DMS79 treated with DMSO at 0.1 percent for 48 hours (cell line): ENCODE results near the gene APOM.

Experiments used
- DNase-seq: peaks from one replicate; lab custom pipeline; 2025; lab: John Stamatoyannopoulos, UW

APOM gene

DNA sequence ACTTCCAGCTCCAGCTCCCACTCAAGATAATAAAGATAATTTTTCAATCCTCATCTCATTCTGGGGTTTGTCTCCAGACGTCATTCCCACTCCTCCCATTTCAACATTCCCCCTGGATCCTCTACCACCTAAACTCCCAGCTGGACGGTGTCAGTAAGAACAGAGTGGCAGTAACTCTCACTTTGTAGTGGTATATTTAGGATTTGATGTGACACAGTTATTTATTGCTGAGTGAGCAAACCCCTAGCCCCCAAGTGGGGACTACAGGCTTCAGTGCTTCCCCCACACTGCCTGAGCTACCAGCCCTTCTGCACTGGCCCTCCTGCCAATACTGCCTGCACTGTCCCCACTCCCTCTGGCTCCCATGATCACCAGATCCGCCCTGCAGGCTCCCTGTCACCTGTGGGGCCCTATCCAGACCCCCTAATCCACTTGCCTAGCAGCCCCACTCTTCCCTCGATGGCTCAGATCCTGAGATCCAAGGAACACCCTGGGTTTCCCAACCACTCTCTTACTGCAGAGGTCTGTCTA lies 2.5 kb downstream of the APOM start:
- DNase-seq, result no peak

DNA sequence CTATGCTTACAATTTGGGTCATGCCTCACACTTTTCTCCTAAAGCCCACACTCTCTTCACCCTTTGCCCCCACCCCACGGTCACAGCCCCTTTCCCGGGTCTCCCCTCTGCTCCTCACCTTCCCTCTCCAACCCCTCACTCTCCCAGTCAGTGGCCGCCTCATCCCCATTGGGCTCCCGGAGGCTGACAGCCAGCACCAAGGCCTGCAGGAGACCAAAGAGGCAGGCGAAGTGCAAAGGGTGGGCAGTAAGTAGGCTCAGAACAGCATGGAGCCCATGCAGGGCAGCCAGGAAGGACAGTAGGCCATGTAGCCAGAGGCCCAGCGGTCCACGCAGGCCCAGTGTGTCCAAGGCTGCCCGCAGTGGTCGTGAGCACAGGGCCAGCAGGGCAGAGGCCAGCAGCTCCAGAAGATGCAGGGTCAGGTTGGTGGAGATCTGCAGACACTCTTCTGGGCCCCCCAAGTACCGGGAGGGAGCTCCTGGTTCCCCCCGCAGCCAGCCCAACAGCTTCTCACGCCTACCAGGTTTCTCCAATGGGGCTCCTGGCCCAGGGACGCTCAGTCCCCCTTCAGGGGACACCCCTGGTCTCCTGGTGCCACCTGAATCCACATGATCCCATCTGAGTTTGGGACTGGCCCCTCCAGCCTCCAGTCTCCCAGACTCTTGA lies 3.4 kb downstream of the APOM start:
- DNase-seq, result no peak

DNA sequence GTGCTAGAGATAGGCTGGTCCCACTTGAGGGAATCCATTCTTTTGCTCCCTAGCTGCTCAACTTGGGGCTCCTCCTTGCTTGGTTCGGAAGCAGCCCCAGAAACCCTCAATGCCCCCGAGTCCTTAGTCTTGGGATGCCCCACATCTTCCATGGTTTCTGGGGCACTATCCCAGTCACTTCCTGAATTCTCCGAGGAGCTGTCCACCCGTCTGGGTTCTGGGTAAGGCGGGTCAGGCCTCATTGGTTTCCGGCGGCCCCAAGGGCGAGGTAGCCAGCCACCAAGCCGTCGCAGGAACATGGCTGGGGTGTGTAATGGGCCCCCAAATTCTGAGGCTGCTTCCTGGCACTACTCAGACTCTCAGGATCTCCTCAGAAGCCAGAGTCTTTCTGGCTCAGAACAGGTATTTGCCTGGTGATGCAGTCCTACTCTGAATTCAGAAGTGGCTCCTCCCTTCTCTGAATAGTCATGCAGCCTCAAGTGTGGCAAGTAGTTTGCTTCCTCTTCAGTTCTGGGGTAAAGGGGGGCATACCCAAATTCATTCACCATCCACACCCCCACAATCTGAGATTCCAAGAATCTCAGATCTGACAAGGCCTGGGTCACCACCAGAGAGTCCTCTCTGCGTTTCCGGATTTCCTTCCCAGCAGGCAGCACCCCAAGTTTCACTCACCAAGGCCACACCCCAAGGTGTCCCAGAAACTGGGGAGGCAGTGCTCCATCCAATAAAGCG lies 4.1 kb downstream of the APOM start:
- DNase-seq, result peak; percentile 18

DNA sequence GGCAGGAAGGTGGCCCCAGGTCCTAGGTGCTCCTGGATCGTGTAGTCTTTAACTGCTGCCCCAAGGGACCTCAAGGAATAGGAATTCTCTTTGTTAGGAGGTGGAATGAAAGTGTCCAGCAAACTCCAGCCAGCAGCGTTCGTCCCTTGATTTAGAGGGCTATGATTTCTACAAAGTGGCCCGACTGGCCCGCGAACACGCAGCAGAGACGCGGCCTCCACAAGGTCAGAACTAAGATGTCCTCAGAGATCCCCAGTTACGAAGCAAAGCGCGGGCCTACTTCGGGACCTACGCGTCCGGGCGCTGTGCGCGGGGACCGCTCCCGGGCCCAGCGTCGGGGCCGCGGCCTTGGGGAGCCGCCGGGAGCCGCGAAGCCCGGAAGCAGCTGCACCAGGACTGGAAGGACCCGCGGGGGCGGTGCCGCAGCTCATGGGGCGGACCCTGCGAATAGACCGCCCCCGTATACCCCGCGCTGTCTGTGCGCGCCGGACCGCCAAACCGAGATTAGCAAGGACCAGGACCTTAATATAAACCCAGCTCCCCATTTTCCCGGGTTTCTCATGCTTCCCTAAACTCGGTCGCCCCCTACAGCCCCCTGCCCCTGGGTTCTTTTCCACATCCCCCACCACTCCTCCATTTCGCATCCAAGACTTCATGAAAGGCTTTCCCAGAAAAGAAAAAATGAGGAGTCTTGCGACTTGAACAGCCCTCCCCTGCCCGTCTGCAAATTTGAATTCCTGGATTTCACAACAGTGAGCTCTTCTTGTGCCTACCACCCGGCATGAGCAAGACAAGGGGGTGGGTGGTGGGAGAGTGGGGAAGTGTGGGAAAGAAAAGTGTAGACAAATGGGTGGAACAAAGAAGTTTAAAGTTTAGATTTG lies 4.9 kb downstream of the APOM start, which contains the start of gene C6orf47:
Gene C6orf47 (minus strand): TSS at position 398 of the 881 bp plus-strand sequence. CDS start 831 bp downstream, outside the sequence.
- peak; percentile 73 for DNase-seq

DNA sequence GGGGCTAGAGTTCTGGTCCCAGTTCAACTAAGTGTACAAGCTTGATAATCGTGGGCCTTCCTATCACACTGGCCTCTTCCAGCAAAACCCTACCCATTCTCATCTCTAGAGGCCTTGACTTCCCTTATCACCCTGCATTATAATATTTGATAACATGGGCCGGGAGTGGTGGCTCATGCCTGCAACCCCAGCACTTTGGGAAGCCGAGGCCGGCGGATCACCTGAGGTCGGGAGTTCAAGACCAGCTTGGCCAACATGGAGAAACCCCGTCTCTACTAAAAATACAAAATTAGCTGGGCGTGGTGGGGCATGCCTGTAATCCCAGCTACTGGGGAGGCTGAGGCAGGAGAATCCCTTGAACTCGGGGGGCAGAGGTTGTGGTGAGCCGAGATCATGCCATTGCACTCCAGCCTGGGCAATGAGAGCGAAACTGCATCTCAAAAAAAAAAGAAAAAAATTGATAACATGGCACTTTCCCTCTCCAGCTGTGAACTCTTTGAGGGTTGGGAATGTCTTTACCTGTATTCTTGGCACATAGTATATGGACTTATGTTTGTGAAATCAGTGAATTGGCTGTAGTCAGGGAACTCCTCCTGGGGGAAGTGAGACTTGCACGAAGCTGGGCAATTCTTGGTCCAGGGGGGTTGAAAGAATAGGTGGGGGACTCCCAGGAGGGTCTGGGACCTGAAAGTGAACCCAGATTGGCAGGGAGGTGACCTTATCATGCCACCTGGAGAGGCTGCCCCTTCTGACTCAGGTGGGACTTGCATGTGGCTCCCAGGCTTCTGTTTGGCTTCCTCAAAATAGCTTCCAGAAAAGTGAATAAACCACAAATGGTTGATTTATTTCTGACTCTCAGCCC lies 5.8 kb downstream of the APOM start:
- DNase-seq, result no peak

DNA sequence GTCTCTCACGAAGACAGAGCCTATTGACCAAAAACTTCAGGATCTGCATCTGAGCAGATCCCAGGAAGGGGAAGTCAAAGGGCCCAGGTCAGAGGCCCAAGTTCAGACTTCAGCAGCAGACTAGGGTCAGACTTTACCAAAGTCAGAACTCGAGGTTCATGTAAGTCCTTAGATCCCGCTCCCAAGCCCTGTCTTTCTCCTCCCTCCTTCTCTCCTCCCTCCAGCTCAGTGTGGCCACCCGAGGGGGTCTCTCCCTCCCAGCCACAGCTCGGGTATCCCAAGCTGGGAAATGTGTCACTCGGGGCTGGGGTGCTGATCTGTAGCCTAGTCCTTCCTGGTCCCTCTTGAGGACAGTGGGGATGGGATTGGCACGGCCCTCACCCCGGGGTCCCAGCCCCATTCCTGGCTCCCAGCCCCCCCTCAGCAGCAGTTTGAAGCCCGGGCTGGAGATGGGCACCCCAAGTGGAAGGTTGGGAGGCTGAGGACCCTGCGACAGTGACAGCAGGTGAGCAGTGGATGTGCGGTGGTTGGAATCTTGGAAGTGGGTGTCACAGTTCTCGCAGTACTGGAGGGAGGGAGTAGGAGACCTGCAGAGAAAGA lies 6.5 kb downstream of the APOM start:
- DNase-seq, result no peak

DNA sequence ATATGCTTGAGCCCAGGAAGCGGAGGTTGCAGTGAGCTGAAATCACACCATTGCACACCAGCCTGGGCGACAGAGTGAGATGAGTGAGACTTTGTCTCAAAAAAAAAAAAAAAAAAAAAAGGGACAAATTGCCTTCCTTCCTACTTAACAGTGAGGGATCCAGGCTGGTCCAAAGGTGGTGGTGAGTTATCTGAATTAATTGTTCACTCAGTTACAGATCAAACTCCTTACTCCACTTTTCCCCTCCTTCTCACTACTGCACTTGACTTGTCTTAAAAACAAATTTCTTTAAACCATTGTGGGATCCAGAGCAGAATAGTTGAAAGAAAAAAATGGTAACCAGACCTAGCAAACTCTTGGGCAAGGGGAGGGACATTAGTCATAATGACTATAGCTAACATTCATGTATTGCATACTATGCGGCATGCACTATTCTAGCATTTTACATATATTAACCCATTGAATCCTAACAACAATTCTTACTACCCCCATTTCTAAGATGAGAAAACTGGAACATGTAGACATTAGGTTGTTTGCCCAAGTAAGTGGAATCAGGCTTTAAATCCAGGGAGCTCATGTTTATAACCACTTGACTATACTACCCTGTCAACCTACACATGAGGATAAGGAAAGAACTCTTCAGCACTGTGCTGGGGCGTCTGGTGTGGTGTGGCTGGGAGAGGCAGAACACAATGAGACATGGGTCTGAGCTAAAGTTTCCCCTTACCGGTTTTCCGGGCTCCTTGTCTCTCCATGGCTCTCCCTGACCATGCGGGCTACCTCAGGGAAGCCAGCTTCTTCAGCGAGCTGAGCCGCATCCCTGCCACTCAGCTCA lies 7.6 kb downstream of the APOM start:
- DNase-seq, result no peak

DNA sequence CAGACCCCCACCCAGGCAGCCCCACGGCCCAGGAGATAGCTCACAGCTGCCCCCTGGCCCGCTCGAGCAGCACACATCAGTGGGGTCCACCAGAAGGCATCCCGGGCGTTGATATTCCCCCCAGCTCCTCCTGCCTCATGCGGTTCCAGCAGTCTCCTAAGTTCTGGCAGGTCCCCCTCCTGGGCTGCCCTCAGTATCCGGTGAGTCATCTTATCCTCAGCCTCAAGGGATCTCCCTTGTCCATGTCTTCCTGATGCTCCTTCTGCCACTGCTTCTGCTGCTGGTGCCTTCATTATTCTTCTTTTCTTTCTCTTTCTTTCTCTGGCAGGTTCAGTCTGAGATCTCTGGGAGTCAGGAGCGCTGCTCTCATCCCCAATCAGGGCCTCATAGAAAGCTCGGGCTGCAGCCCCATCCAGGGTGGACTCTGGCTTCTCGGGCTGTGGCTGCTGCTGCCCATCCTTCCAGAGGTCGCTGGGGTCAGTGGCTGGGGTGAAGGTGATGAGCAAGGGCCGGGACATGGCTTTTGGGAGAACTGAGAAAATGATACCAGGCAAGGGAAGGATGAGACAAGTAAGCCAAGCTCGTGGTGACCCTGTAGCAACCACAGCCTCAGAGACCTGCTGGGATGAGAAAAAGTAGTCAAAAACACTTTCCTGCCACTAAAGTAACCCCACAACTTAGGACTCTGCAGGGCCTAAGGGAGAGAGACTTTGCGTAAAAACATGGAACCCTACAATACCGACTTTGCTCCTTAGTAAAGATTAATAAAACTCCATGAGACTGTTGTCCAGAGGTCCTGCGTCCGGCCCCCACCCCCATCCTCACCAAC lies 8.5 kb downstream of the APOM start:
- peak; percentile 48 for DNase-seq

DNA sequence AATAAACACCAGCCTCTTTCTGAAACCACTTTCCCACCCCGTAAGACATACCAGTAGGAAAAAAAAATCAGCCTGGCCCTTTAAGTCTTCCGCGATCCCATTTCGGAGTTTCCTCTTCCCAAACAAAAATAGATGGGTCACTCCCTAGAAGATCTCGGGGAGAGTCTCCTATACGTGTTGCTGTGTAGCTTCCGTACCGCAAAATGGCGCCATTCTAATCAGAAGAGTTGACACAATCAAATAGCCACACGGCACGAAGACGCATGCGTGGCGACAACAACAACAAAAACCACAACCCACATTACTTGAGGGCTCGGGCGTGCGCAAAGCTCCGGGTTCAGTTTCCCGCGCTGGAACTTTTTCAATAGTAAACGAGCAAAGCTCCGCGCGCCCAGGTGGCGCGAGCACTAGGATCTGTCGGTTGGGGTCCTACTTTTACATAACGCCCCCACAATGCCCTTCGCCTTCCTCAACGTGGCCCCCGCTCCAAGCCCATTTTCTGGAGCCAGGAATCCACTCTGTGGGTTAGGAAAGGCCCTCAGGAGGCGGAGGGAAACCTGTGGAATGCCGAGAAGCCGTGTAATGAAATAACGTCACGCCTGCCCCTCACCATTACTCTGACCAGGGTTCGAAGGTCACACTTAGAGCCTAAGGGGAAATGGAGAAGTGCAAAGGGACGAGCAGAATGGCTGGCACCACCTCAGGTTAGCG lies 9.3 kb downstream of the APOM start, which contains the start of gene GPANK1:
Gene GPANK1 (minus strand): TSS at position 208 of the 711 bp plus-strand sequence. CDS start 519 bp downstream, outside the sequence.
- DNase-seq, result peak; percentile 95

DNA sequence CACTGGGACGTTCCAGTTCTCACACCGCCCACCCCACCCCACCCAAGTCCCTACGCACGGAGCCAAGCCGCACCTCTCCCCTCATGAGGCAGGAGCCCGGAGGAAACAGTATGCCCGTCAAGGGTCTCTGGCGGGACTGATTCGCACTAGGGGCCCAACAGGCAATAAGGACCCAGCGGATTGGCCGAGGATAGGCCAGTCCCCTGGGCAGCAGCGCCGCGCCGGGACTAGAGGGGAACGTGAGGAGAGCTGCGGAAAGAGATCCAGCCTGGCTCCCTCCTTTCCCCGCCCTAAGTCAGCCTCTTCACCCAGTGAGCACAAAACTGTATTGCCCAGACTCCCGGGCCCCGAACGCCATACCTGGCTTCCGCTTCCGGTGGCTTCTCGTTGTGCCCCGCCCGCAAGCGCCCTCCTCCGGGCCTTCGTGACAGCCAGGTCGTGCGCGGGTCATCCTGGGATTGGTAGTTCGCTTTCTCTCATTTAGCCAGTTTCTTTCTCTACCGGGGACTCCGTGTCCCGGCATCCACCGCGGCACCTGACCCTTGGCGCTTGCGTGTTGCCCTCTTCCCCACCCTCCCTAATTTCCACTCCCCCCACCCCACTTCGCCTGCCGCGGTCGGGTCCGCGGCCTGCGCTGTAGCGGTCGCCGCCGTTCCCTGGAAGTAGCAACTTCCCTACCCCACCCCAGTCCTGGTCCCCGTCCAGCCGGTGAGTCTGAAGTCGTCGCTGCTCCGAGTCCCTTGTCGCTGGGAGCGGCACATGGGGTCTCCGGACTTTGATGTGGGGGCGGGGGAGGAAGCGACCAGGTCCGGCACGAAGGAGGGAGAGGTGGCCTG lies 10.0 kb downstream of the APOM start, which contains the start of gene CSNK2B:
Gene CSNK2B (plus strand): TSS at position 580 of the 836 bp plus-strand sequence. CDS start 752 bp downstream, outside the sequence.
- DNase-seq, result peak; percentile 97

DNA sequence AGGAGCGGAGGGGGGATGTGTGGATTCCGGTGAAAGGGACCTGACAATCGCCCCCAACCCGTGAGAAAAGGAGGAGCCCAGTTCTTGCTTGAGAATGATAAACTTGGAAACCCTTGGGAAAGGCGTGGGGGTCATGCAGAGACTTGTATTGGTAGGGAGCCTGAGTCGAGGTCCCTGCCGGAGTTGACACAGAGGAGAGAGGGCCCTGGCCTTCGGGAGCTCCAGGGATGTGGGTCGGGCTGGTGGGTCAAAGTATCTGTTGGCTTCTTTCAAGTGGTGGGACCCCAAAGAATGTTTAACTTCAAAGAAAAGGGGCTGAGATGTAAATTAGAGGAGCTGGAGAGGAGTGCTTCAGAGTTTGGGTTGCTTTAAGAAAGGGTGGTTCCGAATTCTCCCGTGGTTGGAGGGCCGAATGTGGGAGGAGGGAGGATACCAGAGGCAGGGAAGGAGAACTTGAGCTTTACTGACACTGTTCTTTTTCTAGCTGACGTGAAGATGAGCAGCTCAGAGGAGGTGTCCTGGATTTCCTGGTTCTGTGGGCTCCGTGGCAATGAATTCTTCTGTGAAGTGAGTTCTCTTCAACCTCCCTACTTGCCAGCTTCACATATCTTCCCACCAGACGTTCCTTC lies 10.8 kb downstream of the APOM start:
- no peak for DNase-seq

DNA sequence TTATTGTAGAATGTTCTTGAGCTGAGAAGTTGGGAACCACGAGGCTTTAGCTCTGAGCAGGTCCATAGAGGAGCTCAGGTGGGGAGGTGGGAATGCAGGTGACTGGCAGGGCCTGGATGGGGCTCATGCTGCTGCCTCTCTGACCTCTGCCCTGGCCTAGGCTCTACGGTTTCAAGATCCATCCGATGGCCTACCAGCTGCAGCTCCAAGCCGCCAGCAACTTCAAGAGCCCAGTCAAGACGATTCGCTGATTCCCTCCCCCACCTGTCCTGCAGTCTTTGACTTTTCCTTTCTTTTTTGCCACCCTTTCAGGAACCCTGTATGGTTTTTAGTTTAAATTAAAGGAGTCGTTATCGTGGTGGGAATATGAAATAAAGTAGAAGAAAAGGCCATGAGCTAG lies 14.0 kb downstream of the APOM start, which contains the start of gene LY6G5B:
Gene LY6G5B (plus strand): TSS at position 301 of the 400 bp plus-strand sequence. CDS start 975 bp downstream, outside the sequence.
- DNase-seq, result no peak

DNA sequence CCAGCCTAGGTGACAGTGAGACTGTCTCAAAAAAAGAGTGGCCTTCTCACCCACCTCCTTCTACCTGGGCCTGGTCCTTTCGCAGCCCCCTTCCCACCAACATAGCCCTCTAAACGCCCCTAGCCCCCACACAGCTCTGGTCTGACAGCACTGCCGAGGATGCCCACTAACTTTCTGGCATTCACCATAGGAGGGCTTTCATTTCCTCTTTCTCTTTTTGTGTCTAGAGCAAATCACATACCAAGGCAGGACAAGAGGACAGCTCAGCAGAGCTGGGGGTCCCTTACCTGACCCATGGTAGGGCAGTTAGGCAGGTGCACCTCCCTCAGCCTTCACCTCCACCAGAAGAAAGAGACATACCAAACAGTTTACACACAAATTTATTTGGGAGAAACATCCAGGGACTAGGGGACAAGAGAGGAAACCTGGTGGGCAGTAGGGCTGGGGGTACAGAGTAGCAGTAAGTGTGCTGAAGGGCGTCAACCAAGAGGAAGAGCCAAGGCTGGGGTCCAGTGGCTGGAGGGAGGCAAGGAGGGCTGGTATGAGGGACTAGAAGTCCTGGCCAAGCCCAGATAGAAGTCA lies 20.7 kb downstream of the APOM start:
- DNase-seq, result no peak

DNA sequence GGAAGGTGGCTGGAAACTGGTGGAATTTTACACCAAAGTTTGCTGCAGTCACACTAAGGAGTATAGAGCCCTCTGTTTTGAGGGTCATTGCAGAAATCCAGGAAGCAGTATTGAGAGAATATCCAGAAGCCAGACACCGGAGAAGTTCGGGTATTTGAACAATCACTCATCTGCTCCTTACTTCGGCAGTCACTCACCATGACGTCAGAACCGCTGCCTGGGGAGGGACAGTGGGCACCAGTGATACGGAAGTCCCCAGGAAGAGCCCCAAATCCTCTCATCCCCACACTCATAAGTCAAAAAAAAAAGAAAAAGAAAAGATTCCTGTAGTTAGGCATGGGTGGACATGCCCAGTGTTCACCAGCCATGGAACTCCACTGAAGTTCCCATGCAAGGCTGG lies 21.2 kb downstream of the APOM start:
- no peak for DNase-seq

DNA sequence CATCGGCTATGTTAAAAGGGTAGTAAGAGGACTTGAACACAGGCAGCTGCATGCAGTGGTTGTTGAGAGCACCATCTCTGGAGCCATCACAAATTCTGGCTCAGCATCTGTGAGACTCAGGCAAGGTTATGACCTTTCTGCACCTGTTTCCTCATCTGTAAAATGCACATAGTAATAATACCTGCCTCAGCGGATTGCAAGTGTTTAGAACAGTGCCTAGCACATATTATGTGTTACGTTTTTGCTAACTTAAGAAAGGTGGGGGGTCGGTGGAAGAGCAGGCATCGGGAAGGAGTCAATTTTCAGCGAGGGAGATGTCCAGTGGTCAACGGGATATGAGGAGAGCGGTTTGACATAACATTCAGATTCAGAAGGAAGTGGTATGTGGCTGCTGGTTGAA lies 22.3 kb downstream of the APOM start:
- DNase-seq, result no peak
